ENCODE data around the gene PRKACB.

Gene PRKACB

DNA sequence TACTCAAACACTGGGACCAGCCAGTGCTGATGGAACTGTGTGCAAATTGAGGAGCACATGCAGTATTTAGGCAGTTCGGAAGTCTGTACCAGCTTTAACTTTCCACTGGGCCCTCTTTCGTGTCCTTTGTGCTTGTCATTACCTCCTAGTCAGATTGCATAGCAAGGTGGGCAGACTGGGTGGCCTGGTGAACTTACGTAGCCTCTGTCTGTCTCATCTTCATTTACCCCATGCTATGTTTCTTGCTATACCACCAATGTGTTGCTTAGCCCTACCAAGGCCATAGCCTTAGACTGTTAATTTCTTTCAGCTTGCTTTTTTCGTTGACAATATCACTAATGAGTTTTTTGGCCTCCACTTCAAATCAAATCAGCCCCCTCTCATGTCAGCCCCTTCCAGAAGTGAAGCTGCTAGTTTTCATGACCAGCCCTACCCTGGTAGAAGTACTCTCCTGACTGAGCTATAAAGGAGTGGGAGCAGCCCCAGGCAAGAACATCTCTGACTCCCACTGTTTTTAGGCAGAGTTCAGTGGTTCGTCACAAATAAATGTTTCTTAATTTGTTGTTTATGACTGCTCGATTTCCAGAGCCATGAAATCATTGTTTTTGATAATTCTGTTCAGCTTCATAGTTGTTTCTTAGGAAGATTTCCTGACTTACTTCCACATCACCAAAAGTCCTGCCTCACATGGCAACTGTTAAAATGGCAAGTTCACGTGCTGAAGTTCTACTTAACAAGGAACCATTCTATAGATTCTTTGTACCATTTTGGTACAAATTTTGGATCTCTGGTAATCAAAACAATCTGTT lies 19.3 kb downstream of the PRKACB start:
- in situ Hi-C loops (cut with HindIII; ENCODE audit: low pct_unique_long_range_greater_than_20kb, low sequenced_read_pairs): no loop called here
- no peak for DNase-seq (ENCODE audit: low read depth in 1 of 2, low spot score in 1 of 2)
- TF ChIP-seq JUND (IDR thresholded peaks at IDR 0.05; ENCODE audit: low read depth): no peak

GRCh38 chr1:84164161-84164560 lies 20.1 kb downstream of the PRKACB start:
- TF ChIP-seq JUND (IDR thresholded peaks at IDR 0.05; ENCODE audit: low read depth): no peak
- no peak for DNase-seq (ENCODE audit: low read depth in 1 of 2, low spot score in 1 of 2)
- in situ Hi-C loops (cut with HindIII; ENCODE audit: low pct_unique_long_range_greater_than_20kb, low sequenced_read_pairs): no loop called here

- no peak for TF ChIP-seq JUND (IDR thresholded peaks at IDR 0.05; ENCODE audit: low read depth)
- in situ Hi-C loops (cut with HindIII; ENCODE audit: low pct_unique_long_range_greater_than_20kb, low sequenced_read_pairs): no loop called here
- no peak for DNase-seq (ENCODE audit: low read depth in 1 of 2, low spot score in 1 of 2)
Measured at GRCh38 chr1:84164567-84165021, 20.5 kb downstream of the PRKACB start.

- no peak for TF ChIP-seq JUND (IDR thresholded peaks at IDR 0.05; ENCODE audit: low read depth)
- in situ Hi-C loops (cut with HindIII; ENCODE audit: low pct_unique_long_range_greater_than_20kb, low sequenced_read_pairs): no loop called here
- no peak for DNase-seq (ENCODE audit: low read depth in 1 of 2, low spot score in 1 of 2)
Measured at GRCh38 chr1:84165601-84166000, 21.5 kb downstream of the PRKACB start.

- no peak for DNase-seq (ENCODE audit: low read depth in 1 of 2, low spot score in 1 of 2)
- in situ Hi-C loops (cut with HindIII; ENCODE audit: low pct_unique_long_range_greater_than_20kb, low sequenced_read_pairs): no loop called here
- no peak for TF ChIP-seq JUND (IDR thresholded peaks at IDR 0.05; ENCODE audit: low read depth)
Measured at GRCh38 chr1:84166797-84167196, 22.7 kb downstream of the PRKACB start.

DNA sequence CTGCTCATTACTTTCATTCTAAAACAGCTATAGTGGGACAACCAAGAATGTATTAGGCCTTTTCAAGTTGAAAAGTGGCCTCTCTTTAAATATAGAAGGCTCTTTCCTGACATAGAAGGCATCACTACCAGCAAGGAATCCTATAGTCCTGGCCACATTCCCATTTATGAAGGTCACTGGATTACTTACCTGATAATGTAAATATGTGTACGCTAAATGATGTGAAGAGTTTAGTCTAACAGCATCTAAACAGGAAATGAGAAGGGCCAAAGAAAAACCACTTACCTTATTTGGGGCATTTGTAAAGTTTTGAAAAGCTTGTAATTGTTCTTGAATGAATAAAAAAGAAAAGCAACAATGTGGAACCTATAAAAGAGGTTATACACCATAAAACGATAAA lies 24.7 kb downstream of the PRKACB start:
- in situ Hi-C loops (cut with HindIII; ENCODE audit: low pct_unique_long_range_greater_than_20kb, low sequenced_read_pairs): no loop called here
- DNase-seq (ENCODE audit: low read depth in 1 of 2, low spot score in 1 of 2): no peak
- no peak for TF ChIP-seq JUND (IDR thresholded peaks at IDR 0.05; ENCODE audit: low read depth)

DNA sequence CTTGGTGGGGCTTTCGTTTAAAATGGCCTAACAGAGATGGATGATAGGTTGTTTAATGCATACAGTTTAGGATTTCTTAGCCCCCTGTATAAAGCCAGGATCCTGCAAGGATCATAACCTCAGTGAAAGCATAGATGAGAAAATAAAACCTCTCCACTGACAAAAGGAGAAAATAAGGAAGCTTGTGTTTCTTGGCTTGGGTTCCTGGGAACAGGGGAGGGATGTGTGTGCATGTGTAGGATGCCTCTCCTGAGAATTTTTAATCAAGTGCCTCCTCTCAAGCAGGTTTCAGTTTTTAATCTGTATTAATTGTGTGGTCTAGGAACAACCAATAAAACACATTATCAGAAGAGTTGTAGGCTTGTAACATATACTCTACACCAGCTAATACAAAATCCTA lies 26.1 kb downstream of the PRKACB start:
- TF ChIP-seq JUND (IDR thresholded peaks at IDR 0.05; ENCODE audit: low read depth): no peak
- DNase-seq (ENCODE audit: low read depth in 1 of 2, low spot score in 1 of 2): no peak
- in situ Hi-C loops (cut with HindIII; ENCODE audit: low pct_unique_long_range_greater_than_20kb, low sequenced_read_pairs): no loop called here

DNA sequence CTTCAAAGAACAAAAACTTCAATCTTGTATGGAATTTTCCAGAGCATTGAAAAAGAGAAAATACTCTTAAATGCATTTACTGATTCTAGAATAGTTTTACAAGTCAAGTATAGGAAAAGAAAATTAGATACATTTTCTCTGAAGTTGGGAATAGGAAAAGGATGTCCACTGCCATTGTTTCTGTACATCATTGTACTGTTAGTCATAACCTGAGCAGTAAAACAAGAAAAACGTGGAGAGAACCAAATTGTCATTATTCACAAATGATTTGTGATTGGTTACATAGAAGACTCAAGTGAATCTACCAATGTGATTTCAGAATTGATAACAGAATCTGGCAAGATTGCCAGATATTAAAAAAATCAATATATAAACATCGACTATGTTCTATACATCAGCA lies 27.4 kb downstream of the PRKACB start:
- in situ Hi-C loops (cut with HindIII; ENCODE audit: low pct_unique_long_range_greater_than_20kb, low sequenced_read_pairs): no loop called here
- no peak for TF ChIP-seq JUND (IDR thresholded peaks at IDR 0.05; ENCODE audit: low read depth)
- no peak for DNase-seq (ENCODE audit: low read depth in 1 of 2, low spot score in 1 of 2)

DNA sequence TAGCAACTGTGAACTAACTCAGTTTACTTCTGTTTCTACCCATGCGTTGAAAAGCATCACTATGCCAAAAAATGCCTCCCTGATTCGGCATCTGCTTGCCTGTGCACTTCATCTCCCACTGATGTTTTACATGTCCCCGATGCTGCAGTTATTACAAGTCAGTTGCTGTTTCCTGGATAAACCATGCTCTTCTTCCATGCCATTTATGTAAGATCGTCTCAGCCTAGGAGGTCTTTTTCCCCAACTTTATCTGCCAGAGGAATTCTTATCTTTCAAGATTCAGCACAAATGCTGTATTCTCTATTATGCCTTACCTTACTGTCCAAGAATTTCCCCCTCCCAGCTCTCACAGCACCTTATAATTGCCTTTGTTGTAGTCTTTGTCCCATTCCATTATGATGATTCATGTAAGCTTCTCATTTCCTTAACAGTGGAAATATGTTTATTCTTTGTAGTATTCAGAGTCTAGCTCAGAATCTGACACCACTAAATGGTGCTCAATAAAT lies 30.0 kb downstream of the PRKACB start:
- no peak for TF ChIP-seq JUND (IDR thresholded peaks at IDR 0.05; ENCODE audit: low read depth)
- in situ Hi-C loops (cut with HindIII; ENCODE audit: low pct_unique_long_range_greater_than_20kb, low sequenced_read_pairs): no loop called here
- DNase-seq (ENCODE audit: low read depth in 1 of 2, low spot score in 1 of 2): no peak

DNA sequence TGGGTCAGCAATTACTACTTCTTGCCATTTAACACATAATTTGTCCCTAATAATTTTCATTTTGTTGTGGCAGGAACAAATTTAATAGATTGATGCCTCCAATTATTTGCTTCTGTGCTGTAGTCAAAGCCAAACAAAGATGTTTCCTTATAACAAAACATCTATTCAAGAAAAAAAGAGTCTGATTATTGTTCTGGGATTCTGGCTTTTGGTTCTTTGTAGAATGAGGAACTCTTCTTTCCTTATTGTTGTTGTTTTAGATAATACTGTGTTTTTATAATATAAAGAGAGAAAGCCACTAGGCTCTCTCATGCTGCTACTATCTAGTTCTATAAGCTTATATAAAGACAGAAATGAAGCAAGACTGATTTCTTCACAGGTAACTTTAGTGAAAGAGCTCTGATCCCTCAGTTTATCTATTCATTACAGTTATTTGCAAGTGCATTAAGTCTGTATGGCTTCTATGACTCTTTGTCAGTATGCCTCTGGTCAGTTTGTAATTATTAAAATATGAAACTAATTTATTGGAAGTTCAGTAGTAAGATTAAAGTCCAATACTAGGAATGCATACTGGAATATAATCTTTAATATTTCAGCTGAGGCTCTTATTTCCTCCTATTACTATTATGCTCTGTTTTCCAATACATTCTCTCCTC lies 37.4 kb downstream of the PRKACB start:
- TF ChIP-seq JUND (IDR thresholded peaks at IDR 0.05; ENCODE audit: low read depth): no peak
- in situ Hi-C loops (cut with HindIII; ENCODE audit: low pct_unique_long_range_greater_than_20kb, low sequenced_read_pairs): no loop called here
- no peak for DNase-seq (ENCODE audit: low read depth in 1 of 2, low spot score in 1 of 2)

- in situ Hi-C loops (cut with HindIII; ENCODE audit: low pct_unique_long_range_greater_than_20kb, low sequenced_read_pairs): no loop called here
- DNase-seq (ENCODE audit: low read depth in 1 of 2, low spot score in 1 of 2): no peak
- TF ChIP-seq JUND (IDR thresholded peaks at IDR 0.05; ENCODE audit: low read depth): no peak
Measured at GRCh38 chr1:84190455-84190854, 46.4 kb downstream of the PRKACB start.

GRCh38 chr1:84192681-84193080 lies 48.6 kb downstream of the PRKACB start:
- no peak for TF ChIP-seq JUND (IDR thresholded peaks at IDR 0.05; ENCODE audit: low read depth)
- in situ Hi-C loops (cut with HindIII; ENCODE audit: low pct_unique_long_range_greater_than_20kb, low sequenced_read_pairs): no loop called here
- no peak for DNase-seq (ENCODE audit: low read depth in 1 of 2, low spot score in 1 of 2)

GRCh38 chr1:84198832-84199231 lies 54.8 kb downstream of the PRKACB start:
- in situ Hi-C loops (cut with HindIII; ENCODE audit: low pct_unique_long_range_greater_than_20kb, low sequenced_read_pairs): no loop called here
- no peak for TF ChIP-seq JUND (IDR thresholded peaks at IDR 0.05; ENCODE audit: low read depth)

More at GRCh38 chr1:84198832-84199231, 54.8 kb downstream of the PRKACB start:
- no peak for DNase-seq (ENCODE audit: low read depth in 1 of 2, low spot score in 1 of 2)

Data from T47D (cell line).